Measurements from ENCODE around the gene RAB1B. TPM values are rescaled to one million over a fixed set of nuclear protein-coding genes. Genes with fewer than 3 reads are reported as not detected.

RAB1B gene
- polyA plus RNA-seq, 2 donors: 129 to 156 TPM

- H3K36me3 ChIP-seq (ENCODE audit: control insufficient read depth in 2 of 2, insufficient read depth in 2 of 2, low read length in 1 of 2): no peaks in the 10 kb centered on the region
- WGBS, 2 donors: 98 to 100% methylated on average over 1 of the region's 1 CpG
- H3K4me3 ChIP-seq (ENCODE audit: low read depth in 1 of 2, low read length in 2 of 2): no peak overlapping the region
- no peaks in the 10 kb centered on the region for H3K27me3 ChIP-seq (ENCODE audit: control insufficient read depth in 1 of 2, insufficient read depth in 2 of 2, low read length in 2 of 2)
- no peak overlapping the region for H3K27ac ChIP-seq (ENCODE audit: low read depth in 2 of 2, low read length in 1 of 2)
- no peaks in the 10 kb centered on the region for H3K9me3 ChIP-seq (ENCODE audit: control insufficient read depth in 2 of 2, insufficient read depth in 1 of 2, low read depth in 1 of 2, low read length in 1 of 2)
- H3K4me1 ChIP-seq (ENCODE audit: control insufficient read depth in 2 of 2, insufficient read depth in 2 of 2, low read length in 1 of 2): peaks cover 0 to 13% of the 10 kb centered on the region in 2 donors
Observed at GRCh38 chr11:66323684-66324083, 55.2 kb downstream of the RAB1B start.

- 65% methylated on average over 10 of the region's 10 CpGs for WGBS, 2 donors
- Histone ChIP-seq H3K4me3 (ENCODE audit: low read depth in 1 of 2, low read length in 2 of 2) (no peak overlapping the region), H3K27ac (ENCODE audit: low read depth in 2 of 2, low read length in 1 of 2) (no peak overlapping the region), H3K4me1 (ENCODE audit: control insufficient read depth in 2 of 2, insufficient read depth in 2 of 2, low read length in 1 of 2) (peaks cover 0 to 13% of the 10 kb centered on the region in 2 donors), H3K27me3 (ENCODE audit: control insufficient read depth in 1 of 2, insufficient read depth in 2 of 2, low read length in 2 of 2) (no peaks in the 10 kb centered on the region), H3K9me3 (ENCODE audit: control insufficient read depth in 2 of 2, insufficient read depth in 1 of 2, low read depth in 1 of 2, low read length in 1 of 2) (no peaks in the 10 kb centered on the region), H3K36me3 (ENCODE audit: control insufficient read depth in 2 of 2, insufficient read depth in 2 of 2, low read length in 1 of 2) (no peaks in the 10 kb centered on the region)
Observed at GRCh38 chr11:66324664-66325063, 56.2 kb downstream of the RAB1B start.

GRCh38 chr11:66325263-66325671, 56.8 kb downstream of the RAB1B start:
- Histone ChIP-seq H3K9me3 (ENCODE audit: control insufficient read depth in 2 of 2, insufficient read depth in 1 of 2, low read depth in 1 of 2, low read length in 1 of 2) (no peaks in the 10 kb centered on the region), H3K27me3 (ENCODE audit: control insufficient read depth in 1 of 2, insufficient read depth in 2 of 2, low read length in 2 of 2) (no peaks in the 10 kb centered on the region), H3K4me3 (ENCODE audit: low read depth in 1 of 2, low read length in 2 of 2) (no peak overlapping the region), H3K27ac (ENCODE audit: low read depth in 2 of 2, low read length in 1 of 2) (no peak overlapping the region), H3K36me3 (ENCODE audit: control insufficient read depth in 2 of 2, insufficient read depth in 2 of 2, low read length in 1 of 2) (no peaks in the 10 kb centered on the region), H3K4me1 (ENCODE audit: control insufficient read depth in 2 of 2, insufficient read depth in 2 of 2, low read length in 1 of 2) (peaks cover 0 to 13% of the 10 kb centered on the region in 2 donors)
- 74% methylated on average over 8 of the region's 8 CpGs for WGBS, 2 donors

- 43 to 58% methylated on average over 14 to 21 of the region's 21 CpGs for WGBS, 2 donors
- Histone ChIP-seq H3K4me1 (ENCODE audit: control insufficient read depth in 2 of 2, insufficient read depth in 2 of 2, low read length in 1 of 2) (peaks cover 0 to 13% of the 10 kb centered on the region in 2 donors), H3K4me3 (ENCODE audit: low read depth in 1 of 2, low read length in 2 of 2) (no peak overlapping the region)
Observed at GRCh38 chr11:66326261-66327111, 58.0 kb downstream of the RAB1B start.

More at GRCh38 chr11:66326261-66327111, 58.0 kb downstream of the RAB1B start:
- Histone ChIP-seq H3K27me3 (ENCODE audit: control insufficient read depth in 1 of 2, insufficient read depth in 2 of 2, low read length in 2 of 2) (no peaks in the 10 kb centered on the region), H3K27ac (ENCODE audit: low read depth in 2 of 2, low read length in 1 of 2) (peak overlapping the region; percentile 40 to 62), H3K36me3 (ENCODE audit: control insufficient read depth in 2 of 2, insufficient read depth in 2 of 2, low read length in 1 of 2) (no peaks in the 10 kb centered on the region), H3K9me3 (ENCODE audit: control insufficient read depth in 2 of 2, insufficient read depth in 1 of 2, low read depth in 1 of 2, low read length in 1 of 2) (no peaks in the 10 kb centered on the region)

Other genes starting within 250 kb of the RAB1B start
- under 1 TPM; 0.05 to 0.06 TPM for gene CATSPER1, start 242.2 kb upstream of the RAB1B start, polyA plus RNA-seq
- under 1 TPM in 1 of 2 donors, not detected in 1; 0.01 TPM for gene GAL3ST3, start 219.5 kb upstream of the RAB1B start, polyA plus RNA-seq
- 10 to 100 TPM; 61.9 to 80.2 TPM for gene SF3B2, start 216.3 kb upstream of the RAB1B start, polyA plus RNA-seq
- gene PACS1, start 198.4 kb upstream of the RAB1B start, polyA plus RNA-seq: 10 to 100 TPM; 16.0 to 24.8 TPM
- 10 to 100 TPM; 13.8 to 17.1 TPM for gene KLC2, start 10.9 kb upstream of the RAB1B start, polyA plus RNA-seq
- under 1 TPM; 0.62 to 0.77 TPM for gene CNIH2, start 9.5 kb downstream of the RAB1B start, polyA plus RNA-seq
- 10 to 100 TPM; 51.6 to 63.1 TPM for gene YIF1A, start 20.5 kb downstream of the RAB1B start, polyA plus RNA-seq
- gene TMEM151A, start 23.3 kb downstream of the RAB1B start, polyA plus RNA-seq: under 1 TPM; 0.01 to 0.04 TPM
- gene CD248, start 48.4 kb downstream of the RAB1B start, polyA plus RNA-seq: 1 to 10 TPM; 1.4 to 3.3 TPM
- gene RIN1, start 67.8 kb downstream of the RAB1B start, polyA plus RNA-seq: 10 to 100 TPM; 18.1 to 27.3 TPM
- gene BRMS1, start 76.5 kb downstream of the RAB1B start, polyA plus RNA-seq: 10 to 100 TPM; 44.1 to 49.9 TPM
- gene B4GAT1, start 79.0 kb downstream of the RAB1B start, polyA plus RNA-seq: 1 to 10 TPM; 4.9 to 7.0 TPM
- gene SLC29A2, start 103.1 kb downstream of the RAB1B start, polyA plus RNA-seq: 1 to 10 TPM; 4.7 to 7.8 TPM
- gene NPAS4, start 152.4 kb downstream of the RAB1B start, polyA plus RNA-seq: under 1 TPM; 0.16 to 0.31 TPM
- gene MRPL11, start 170.2 kb downstream of the RAB1B start, polyA plus RNA-seq: 10 to 100 TPM; 27.2 to 51.1 TPM
- gene PELI3, start 198.3 kb downstream of the RAB1B start, polyA plus RNA-seq: 1 to 10 TPM; 5.5 to 7.8 TPM
- 10 to 100 TPM; 16.3 to 29.6 TPM for gene DPP3, start 211.8 kb downstream of the RAB1B start, polyA plus RNA-seq
- 10 to 100 TPM in 1 of 2 donors, 1 to 10 TPM in 1; 9.3 to 15.3 TPM for gene BBS1, start 242.0 kb downstream of the RAB1B start, polyA plus RNA-seq